ENCODE results near the gene GPR143.

DNA sequence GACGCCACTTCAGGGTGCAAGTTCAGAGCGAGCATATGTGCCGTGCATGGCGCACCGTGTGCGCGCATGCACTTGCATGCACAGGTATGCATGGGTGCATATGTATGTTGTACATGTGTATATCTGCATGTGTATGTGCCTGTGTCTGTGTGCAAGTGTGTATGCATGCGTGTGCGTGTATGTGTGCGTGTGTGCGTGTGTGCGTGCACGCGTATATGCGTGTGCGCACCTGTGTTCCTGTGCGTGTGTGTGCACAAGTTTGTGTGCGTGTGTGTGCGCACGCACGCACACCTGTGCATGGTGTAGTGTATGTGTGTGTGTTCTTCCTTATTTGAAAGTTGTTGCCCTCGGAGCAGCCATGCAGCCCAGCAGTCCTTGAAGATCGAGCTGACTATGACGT is 76.8 kb downstream of the GPR143 start:
- TF ChIP-seq YY1 (IDR thresholded peaks at IDR 0.05; ENCODE audit: insufficient read depth, insufficient read length): no peak
- no peak for TF ChIP-seq ZNF274 (IDR thresholded peaks at IDR 0.05; ENCODE audit: low read depth, low read length)
- no peak for TF ChIP-seq SUZ12 (IDR thresholded peaks at IDR 0.05; ENCODE audit: extremely low read depth, insufficient read depth, insufficient read length)
